ENCODE results near the gene SDF2L1. TPM values are rescaled to one million over a fixed set of nuclear protein-coding genes. Genes with fewer than 3 reads are reported as not detected.

SDF2L1 gene
- total RNA-seq, 1 donor from 2014 or later: 37.4 TPM

GRCh38 chr22:21684492-21685163 lies 42.5 kb downstream of the SDF2L1 start:
- no peak overlapping the region for H3K27ac ChIP-seq
- H3K27me3 ChIP-seq: no peaks in the 10 kb centered on the region
- peaks cover 71 to 81% of the 10 kb centered on the region in 2 donors for H3K36me3 ChIP-seq
- TF ChIP-seq CTCF (IDR thresholded peaks at IDR 0.05): no peak
- no peak for DNase-seq (ENCODE audit: low spot score in 2 of 2)
- H3K4me3 ChIP-seq: no peak overlapping the region
- H3K9me3 ChIP-seq: no peaks in the 10 kb centered on the region
- no peaks in the 10 kb centered on the region for H3K4me1 ChIP-seq
- intact Hi-C loops (cut with DNase I): no loop called here

- no peak overlapping the region for H3K4me3 ChIP-seq
- no peak for TF ChIP-seq CTCF (IDR thresholded peaks at IDR 0.05)
- peaks cover 70 to 81% of the 10 kb centered on the region in 2 donors for H3K36me3 ChIP-seq
- no peak for DNase-seq (ENCODE audit: low spot score in 2 of 2)
- intact Hi-C loops (cut with DNase I): no loop called here
- H3K9me3 ChIP-seq: no peaks in the 10 kb centered on the region
- no peaks in the 10 kb centered on the region for H3K4me1 ChIP-seq
- no peaks in the 10 kb centered on the region for H3K27me3 ChIP-seq
- no peak overlapping the region for H3K27ac ChIP-seq
These were observed 43.0 kb downstream of the SDF2L1 start for GRCh38 chr22:21685164-21685513.

- no peak overlapping the region for H3K4me3 ChIP-seq
- H3K27me3 ChIP-seq: no peaks in the 10 kb centered on the region
- no peak for DNase-seq (ENCODE audit: low spot score in 2 of 2)
- H3K9me3 ChIP-seq: no peaks in the 10 kb centered on the region
- intact Hi-C loops (cut with DNase I): no loop called here
- H3K36me3 ChIP-seq: peaks cover 67 to 77% of the 10 kb centered on the region in 2 donors
- H3K27ac ChIP-seq: no peak overlapping the region
- TF ChIP-seq CTCF (IDR thresholded peaks at IDR 0.05): no peak
- no peaks in the 10 kb centered on the region for H3K4me1 ChIP-seq
These were observed 44.1 kb downstream of the SDF2L1 start for GRCh38 chr22:21686193-21686608.

GRCh38 chr22:21686634-21687393 lies 44.7 kb downstream of the SDF2L1 start:
- H3K4me1 ChIP-seq: no peaks in the 10 kb centered on the region
- no peak overlapping the region for H3K4me3 ChIP-seq
- no peaks in the 10 kb centered on the region for H3K27me3 ChIP-seq
- no peak overlapping the region for H3K27ac ChIP-seq
- H3K9me3 ChIP-seq: no peaks in the 10 kb centered on the region
- H3K36me3 ChIP-seq: peaks cover 70 to 77% of the 10 kb centered on the region in 2 donors
- intact Hi-C loops (cut with DNase I): no loop called here
- no peak for TF ChIP-seq CTCF (IDR thresholded peaks at IDR 0.05)
- no peak for DNase-seq (ENCODE audit: low spot score in 2 of 2)

GRCh38 chr22:21687685-21688259 lies 45.7 kb downstream of the SDF2L1 start:
- Histone ChIP-seq H3K27me3 (no peaks in the 10 kb centered on the region), H3K36me3 (peaks cover 62 to 68% of the 10 kb centered on the region in 2 donors), H3K9me3 (no peaks in the 10 kb centered on the region), H3K4me3 (no peak overlapping the region), H3K27ac (no peak overlapping the region), H3K4me1 (no peaks in the 10 kb centered on the region)
- no peak for DNase-seq (ENCODE audit: low spot score in 2 of 2)
- TF ChIP-seq CTCF (IDR thresholded peaks at IDR 0.05): no peak
- intact Hi-C loops (cut with DNase I): no loop called here

Measured in ascending aorta (tissue), 2 donors.